Astrocyte (in vitro differentiated cells and primary cell): Measurements from ENCODE around the gene FMN2.

Source experiments
- CTCF ChIP-seq: IDR thresholded peaks from 2 replicates; pipeline ENCODE4 v1.5.1; 2011; ENCODE audit warnings: low read depth, mild to moderate bottlenecking, inconsistent platforms, low read length, moderate library complexity; ENCODE audit not compliant: insufficient read depth
- EZH2 ChIP-seq: IDR thresholded peaks from 2 replicates; pipeline ENCODE4 v1.6.1; 2012; ENCODE audit warnings: mild to moderate bottlenecking, low read length, inconsistent platforms; ENCODE audit not compliant: insufficient read depth

GRCh38 chr1:240342251-240342625 is 250.6 kb downstream of the FMN2 start:
- no peak for TF ChIP-seq CTCF
- no peak for TF ChIP-seq EZH2
